Activated CD8-positive, alpha-beta T cell treated with anti-CD3 and anti-CD28 coated beads for 36 hours (primary cell): Measurements from ENCODE around the gene NOS2. TPM values are rescaled to one million over a fixed set of nuclear protein-coding genes. Genes with fewer than 3 reads are reported as not detected.

Experiments used
- ATAC-seq: fragments of 200-7000 bp; cut with Tn5 transposase; one replicate; pipeline ENCODE4 v1.10.0; 2021; ENCODE audit warnings: mild to moderate bottlenecking, moderate library complexity
- CTCF ChIA-PET: fragments of 350-600 bp; sonication (Branson Sonifier 250); formaldehyde crosslinking; loops from one replicate; lab custom pipeline; 2021; ENCODE audit warnings: antibody characterized with exemption; lab: Charles Lee
- POLR2A ChIA-PET: fragments of 350-600 bp; sonication (Branson Sonifier 250); formaldehyde crosslinking; loops from one replicate; lab custom pipeline; 2021; ENCODE audit warnings: antibody characterized with exemption; lab: Charles Lee
- DNase-seq: peaks from one replicate; pipeline ENCODE4 v3.0.0-alpha.2; 2020
- H3K27ac Mint-ChIP-seq: one replicate; pipeline ENCODE4 v1.8.0; 2021; ENCODE audit warnings: mild to moderate bottlenecking, mixed read lengths
- H3K27me3 Mint-ChIP-seq: one replicate; pipeline ENCODE4 v1.8.0; 2021; ENCODE audit warnings: mixed read lengths
- H3K36me3 Mint-ChIP-seq: one replicate; pipeline ENCODE4 v1.8.0; 2021; ENCODE audit warnings: low read depth, mixed read lengths
- H3K4me1 Mint-ChIP-seq: one replicate; pipeline ENCODE4 v1.8.0; 2021; ENCODE audit warnings: low read depth, mixed read lengths
- H3K4me3 Mint-ChIP-seq: one replicate; pipeline ENCODE4 v1.8.0; 2021; ENCODE audit warnings: mild to moderate bottlenecking, moderate library complexity, mixed read lengths
- H3K9me3 Mint-ChIP-seq: one replicate; pipeline ENCODE4 v1.8.0; 2021; ENCODE audit warnings: mixed read lengths
- intact Hi-C: fragments of 100-400 bp; cut with micrococcal nuclease; formaldehyde crosslinking; loops from one replicate; pipeline ENCODE4 v1.10.0; 2022
- total RNA-seq, 2 experiments: library from RNA; stranded (reverse); gene quantifications; one replicate each; pipeline ENCODE4 v1.2.3, GENCODE V29; 2021
- TF ChIP-seq, protein P1 (sequence below): fragments of 200-600 bp; IDR thresholded peaks from one replicate; pipeline ENCODE4 v1.8.0; 2022; ENCODE audit warnings: antibody characterized with exemption, mild to moderate bottlenecking

Gene NOS2
- total RNA-seq, 2 experiments from 2014 or later, result not detected

DNA sequence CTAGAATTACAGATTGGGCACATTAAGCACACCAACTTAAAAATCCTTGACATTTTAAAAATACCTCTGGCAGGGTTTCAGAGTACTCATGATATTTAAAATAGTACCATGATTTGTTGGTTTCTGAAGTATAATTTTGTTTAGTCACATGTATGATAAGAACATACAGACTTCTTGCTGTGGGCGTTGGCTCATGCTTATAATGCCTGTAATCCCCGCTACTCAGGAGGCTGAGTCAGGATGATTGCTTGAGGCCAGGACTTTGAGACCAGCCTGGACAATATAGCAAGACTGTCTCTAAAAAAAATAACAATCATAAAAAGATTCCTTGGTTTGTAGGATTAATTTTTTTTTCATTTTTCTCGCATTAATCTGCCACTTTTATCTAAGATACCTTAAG lies 78.5 kb downstream of the NOS2 start:
- POLR2A ChIA-PET, result no interaction called here
- no peak overlapping the region for H3K27ac Mint-ChIP-seq
- intact Hi-C loops, result no loop called here
- CTCF ChIA-PET, result no interaction called here
- no peaks in the 10 kb centered on the region for H3K27me3 Mint-ChIP-seq
- no peaks in the 10 kb centered on the region for H3K36me3 Mint-ChIP-seq
- DNase-seq (no peak), ATAC-seq (no peak)
- H3K9me3 Mint-ChIP-seq, result no peaks in the 10 kb centered on the region
- H3K4me1 Mint-ChIP-seq, result no peaks in the 10 kb centered on the region
- no peak overlapping the region for H3K4me3 Mint-ChIP-seq
- TF ChIP-seq, protein P1, sequence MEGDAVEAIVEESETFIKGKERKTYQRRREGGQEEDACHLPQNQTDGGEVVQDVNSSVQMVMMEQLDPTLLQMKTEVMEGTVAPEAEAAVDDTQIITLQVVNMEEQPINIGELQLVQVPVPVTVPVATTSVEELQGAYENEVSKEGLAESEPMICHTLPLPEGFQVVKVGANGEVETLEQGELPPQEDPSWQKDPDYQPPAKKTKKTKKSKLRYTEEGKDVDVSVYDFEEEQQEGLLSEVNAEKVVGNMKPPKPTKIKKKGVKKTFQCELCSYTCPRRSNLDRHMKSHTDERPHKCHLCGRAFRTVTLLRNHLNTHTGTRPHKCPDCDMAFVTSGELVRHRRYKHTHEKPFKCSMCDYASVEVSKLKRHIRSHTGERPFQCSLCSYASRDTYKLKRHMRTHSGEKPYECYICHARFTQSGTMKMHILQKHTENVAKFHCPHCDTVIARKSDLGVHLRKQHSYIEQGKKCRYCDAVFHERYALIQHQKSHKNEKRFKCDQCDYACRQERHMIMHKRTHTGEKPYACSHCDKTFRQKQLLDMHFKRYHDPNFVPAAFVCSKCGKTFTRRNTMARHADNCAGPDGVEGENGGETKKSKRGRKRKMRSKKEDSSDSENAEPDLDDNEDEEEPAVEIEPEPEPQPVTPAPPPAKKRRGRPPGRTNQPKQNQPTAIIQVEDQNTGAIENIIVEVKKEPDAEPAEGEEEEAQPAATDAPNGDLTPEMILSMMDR, result no peak

Other genes with a start within 250 kb of the NOS2 start
- gene LGALS9, start 169.3 kb downstream of the NOS2 start, total RNA-seq, result 10 to 100 TPM; 17.3 to 18.4 TPM
- 1 to 10 TPM; 3.1 to 3.5 TPM for gene LYRM9, start 92.8 kb upstream of the NOS2 start, total RNA-seq
- gene NLK, start 242.1 kb upstream of the NOS2 start, total RNA-seq, result 1 to 10 TPM; 7.3 to 7.8 TPM